DMS53 treated with DMSO at 0.1 percent for 48 hours (cell line): ENCODE results near the gene CETP.

Experiments
- DNase-seq: peaks from one replicate; lab custom pipeline; 2025; ENCODE audit not compliant: unreplicated experiment; lab: John Stamatoyannopoulos, UW

CETP gene

GRCh38 chr16:56961851-56962281 lies at the start of gene CETP:
TSS of gene CETP (plus strand) at chr16:56961950. CDS start at chr16:56961980, 30 bp downstream.
- DNase-seq, result no peak

- DNase-seq, result no peak
These were observed 48.7 kb upstream of the CETP start for GRCh38 chr16:56912746-56913708.

- DNase-seq, result no peak
These were observed 46.9 kb upstream of the CETP start for GRCh38 chr16:56914896-56915295.

GRCh38 chr16:56915336-56916119 lies 46.2 kb upstream of the CETP start:
- no peak for DNase-seq

- no peak for DNase-seq
These were observed 45.0 kb upstream of the CETP start for GRCh38 chr16:56916571-56917403.

- DNase-seq, result no peak
These were observed 43.2 kb upstream of the CETP start for GRCh38 chr16:56918467-56919012.

GRCh38 chr16:56919099-56919800 lies 42.5 kb upstream of the CETP start:
- peak; percentile 11 for DNase-seq

- no peak for DNase-seq
These were observed 40.2 kb upstream of the CETP start for GRCh38 chr16:56921571-56921970.

- no peak for DNase-seq
These were observed 38.2 kb upstream of the CETP start for GRCh38 chr16:56923481-56924091.

GRCh38 chr16:56927471-56927870 lies 34.3 kb upstream of the CETP start:
- DNase-seq, result no peak

- DNase-seq, result no peak
These were observed 32.1 kb upstream of the CETP start for GRCh38 chr16:56929639-56930038.

- no peak for DNase-seq
These were observed 31.1 kb upstream of the CETP start for GRCh38 chr16:56930486-56931270.

- DNase-seq, result no peak
These were observed 30.4 kb upstream of the CETP start for GRCh38 chr16:56931271-56931891.

GRCh38 chr16:56931892-56932720 lies 29.6 kb upstream of the CETP start, which contains the start of gene HERPUD1:
TSS of gene HERPUD1 (plus strand) at chr16:56932142. CDS start at chr16:56932245, 103 bp downstream.
- peak; percentile 96 for DNase-seq

- peak; percentile 86 for DNase-seq
These were observed 28.8 kb upstream of the CETP start for GRCh38 chr16:56932721-56933619.

- no peak for DNase-seq
These were observed 27.7 kb upstream of the CETP start for GRCh38 chr16:56933828-56934598.
